GM10266 (cell line): Measurements from ENCODE around the gene CLEC2A.
A peak's percentile ranks its signal among the peaks of the same experiment; 100 is the strongest.

Experiments
- DNase-seq: peaks from one replicate; pipeline ENCODE4 v3.0.0; 2012; ENCODE audit errors: extremely low spot score
- CTCF ChIP-seq: IDR thresholded peaks from 2 replicates; pipeline ENCODE4 v1.5.1; 2012; ENCODE audit warnings: mild to moderate bottlenecking, low read depth; ENCODE audit not compliant: control insufficient read depth, insufficient read depth; ENCODE audit errors: missing control alignments

Gene CLEC2A

GRCh38 chr12:9948606-9949296 is 16.6 kb upstream of the CLEC2A start:
- TF ChIP-seq CTCF: no peak
- peak; percentile 74 for DNase-seq

- DNase-seq: no peak
Observed at GRCh38 chr12:9947674-9948073, 15.5 kb upstream of the CLEC2A start.

GRCh38 chr12:9944391-9944790 is 12.2 kb upstream of the CLEC2A start:
- no peak for TF ChIP-seq CTCF
- DNase-seq: no peak

More at GRCh38 chr12:9947674-9948073, 15.5 kb upstream of the CLEC2A start:
- TF ChIP-seq CTCF: no peak

- no peak for DNase-seq
- TF ChIP-seq CTCF: no peak
Observed at GRCh38 chr12:9943240-9943639, 11.1 kb upstream of the CLEC2A start.

GRCh38 chr12:9941838-9942237 is 9.7 kb upstream of the CLEC2A start:
- TF ChIP-seq CTCF: no peak
- no peak for DNase-seq

DNA sequence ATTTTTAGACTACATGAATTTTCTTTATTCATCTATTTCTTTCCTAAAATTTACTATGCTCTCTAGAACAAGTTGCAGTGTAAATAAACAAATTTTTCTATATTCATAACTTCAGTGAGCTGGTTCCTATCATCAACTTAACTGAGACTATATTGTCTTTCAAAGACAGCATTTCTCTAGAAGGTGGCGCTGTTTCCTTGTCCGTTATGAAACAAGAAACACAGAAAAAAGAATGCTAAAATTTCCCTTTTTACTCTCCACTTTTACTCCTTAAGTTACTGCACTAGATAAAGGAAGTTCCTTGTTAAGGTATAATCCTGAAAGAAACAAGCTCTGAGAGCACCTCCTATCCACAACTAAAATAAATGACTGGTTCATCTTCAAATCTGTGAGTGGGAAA is 8.2 kb upstream of the CLEC2A start:
- DNase-seq: no peak
- peak; percentile 53 for TF ChIP-seq CTCF

DNA sequence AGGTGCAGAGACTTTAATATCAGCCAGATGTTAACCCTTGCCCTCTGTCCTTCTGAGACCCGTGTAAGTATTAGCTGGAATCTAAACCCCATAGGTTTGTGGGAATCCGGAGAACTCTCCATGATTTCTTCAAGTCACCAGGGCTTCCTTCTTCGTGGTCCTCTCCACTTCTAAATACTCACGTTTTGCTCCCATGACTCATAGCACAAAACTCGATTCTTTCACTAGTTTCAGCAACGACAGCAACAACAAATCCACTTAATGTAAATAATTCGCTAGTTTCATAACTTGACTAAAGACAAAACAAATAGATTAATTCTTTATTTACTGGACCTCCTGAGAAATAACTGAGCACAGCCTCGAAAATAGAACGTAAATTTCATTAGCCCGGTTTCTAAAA is 4.4 kb upstream of the CLEC2A start:
- TF ChIP-seq CTCF: no peak
- no peak for DNase-seq
